ENCODE data around the gene PRXL2A.
A peak's percentile ranks its signal among the peaks of the same experiment; 100 is the strongest.
"Not testable (repeated sequence)": the region's sequence is repeated elsewhere in the genome, so short reads cannot be mapped to it uniquely, and the experiment has no call there.

The PRXL2A gene

DNA sequence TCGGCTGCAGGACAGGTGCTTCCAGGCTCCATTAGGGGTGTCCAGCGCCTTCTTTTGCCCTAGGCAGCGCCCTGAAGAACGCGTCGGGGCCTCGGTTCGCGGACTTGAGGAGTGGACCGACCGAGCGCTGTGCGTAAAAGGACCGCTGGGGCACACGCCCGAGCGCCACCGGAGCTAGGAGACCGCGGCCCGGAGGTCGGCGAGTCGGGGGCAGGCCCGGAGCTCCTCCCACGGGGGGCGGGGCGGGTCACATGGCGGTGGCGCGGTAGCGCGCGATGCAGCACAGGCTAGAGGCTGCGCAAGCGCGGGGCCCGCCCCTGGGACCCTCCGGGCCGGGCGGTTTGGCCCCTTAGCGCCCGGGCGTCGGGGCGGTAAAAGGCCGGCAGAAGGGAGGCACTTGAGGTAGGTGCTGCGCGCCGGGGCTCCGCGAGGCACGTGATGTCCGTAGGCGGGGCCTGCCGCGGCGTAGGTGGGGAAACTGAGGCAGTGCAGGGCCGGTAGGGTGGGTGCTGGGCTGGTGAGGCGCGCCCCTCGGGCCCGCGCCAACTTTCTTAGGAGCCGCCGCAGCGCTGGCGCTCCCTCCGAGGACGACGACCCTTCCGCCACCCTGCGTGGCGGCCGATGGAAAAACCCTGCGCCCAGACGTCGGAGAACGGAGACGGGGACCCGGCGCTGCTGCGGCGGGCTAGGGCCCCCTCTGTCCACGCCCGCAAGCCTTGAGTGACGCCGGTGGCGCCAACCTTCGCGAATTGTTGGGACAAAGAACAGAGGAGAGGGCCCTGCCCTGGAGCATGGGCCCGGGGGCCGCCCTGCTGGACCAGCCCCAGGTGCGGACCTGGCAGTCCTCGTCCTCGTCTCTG lies at the start of gene PRXL2A:
Gene PRXL2A, plus strand, starts transcription at position 310 of the 860 bp plus-strand sequence. CDS start 11,917 bp downstream, outside the sequence.
- peak; percentile 61 for FAIRE-seq
- peak; percentile 89 for DNase-seq (ENCODE audit: extremely low spot score, insufficient read length, low read depth)

DNA sequence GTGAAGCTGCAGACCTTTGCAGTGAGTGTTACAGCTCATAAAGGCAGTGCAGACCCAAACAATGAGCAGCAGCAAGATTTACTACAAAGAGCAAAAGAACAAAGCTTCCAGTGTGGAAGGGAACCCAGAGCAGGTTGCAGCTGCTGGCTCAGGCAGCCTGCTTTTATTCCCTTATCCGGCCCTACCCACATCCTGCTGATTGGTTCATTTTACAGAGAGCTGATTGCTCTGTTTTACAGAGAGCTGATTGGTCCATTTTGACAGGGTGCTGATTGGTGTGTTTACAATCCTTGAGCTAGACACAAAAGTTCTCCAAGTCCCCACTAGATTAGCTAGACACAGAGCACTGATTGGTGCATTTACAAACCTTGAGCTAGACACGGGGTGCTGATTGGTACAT lies 49.4 kb upstream of the PRXL2A start:
- not testable (repeated sequence) for FAIRE-seq; DNase-seq (ENCODE audit: extremely low spot score, insufficient read length, low read depth)

DNA sequence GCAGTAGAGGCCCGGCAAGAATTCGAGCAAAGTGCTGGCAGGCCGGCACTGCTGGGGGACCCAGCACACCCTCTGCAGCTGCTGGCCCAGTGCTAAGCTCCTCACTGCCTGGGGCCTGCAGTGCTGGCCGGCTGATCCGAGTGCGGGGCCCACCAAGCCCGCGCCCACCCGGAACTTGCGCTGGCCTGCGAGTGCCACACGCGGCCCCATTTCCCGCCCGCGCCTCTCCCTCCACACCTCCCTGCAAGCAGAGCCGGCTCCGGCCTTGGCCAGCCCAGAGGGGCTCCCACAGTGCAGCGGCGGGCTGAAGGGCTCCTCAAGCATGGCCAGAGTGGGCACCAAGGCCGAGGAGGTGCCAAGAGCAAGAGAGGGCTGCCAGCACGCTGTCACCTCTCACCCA lies 48.7 kb upstream of the PRXL2A start:
- DNase-seq (ENCODE audit: extremely low spot score, insufficient read length, low read depth) (no peak), FAIRE-seq (no peak)

DNA sequence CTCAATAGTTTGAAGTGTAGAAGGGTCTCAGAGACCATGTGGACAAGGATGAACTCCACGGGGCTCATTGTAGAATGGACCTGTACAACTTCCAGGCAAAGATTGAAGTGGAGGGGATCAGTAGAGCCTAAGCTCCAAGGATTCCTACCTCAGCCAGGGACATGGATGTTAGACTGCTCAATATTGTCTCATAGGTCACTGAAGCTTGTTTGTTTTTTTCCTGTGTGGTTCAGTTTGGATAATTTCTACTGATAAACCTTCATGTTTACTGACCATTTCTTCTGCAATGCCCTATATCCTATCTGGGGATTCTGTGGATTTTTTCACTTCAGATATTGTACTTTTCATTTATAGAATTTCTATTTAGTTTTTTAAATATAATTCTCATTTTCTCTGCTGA lies 42.8 kb upstream of the PRXL2A start:
- FAIRE-seq: no peak
- DNase-seq (ENCODE audit: extremely low spot score, insufficient read length, low read depth): no peak

DNA sequence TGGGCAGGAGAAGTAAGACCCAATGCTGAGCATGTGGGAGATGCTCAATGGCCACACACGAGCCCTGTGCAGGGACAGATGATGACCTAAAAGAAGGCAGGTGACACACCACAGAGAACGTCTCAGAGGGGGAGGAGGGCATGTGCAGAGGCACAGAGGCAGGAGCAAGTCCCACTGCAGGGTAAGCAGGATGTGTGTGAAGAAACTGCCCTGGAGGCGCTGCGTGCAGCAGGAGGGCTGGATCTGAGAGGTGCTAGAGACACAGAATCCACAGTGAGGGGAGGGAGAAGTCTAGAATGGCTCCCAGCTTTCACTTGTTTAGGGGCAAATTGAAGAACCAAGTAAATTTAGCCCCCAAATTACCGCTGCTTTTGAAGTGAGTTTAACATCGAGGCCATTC lies 36.9 kb upstream of the PRXL2A start:
- no peak for FAIRE-seq
- no peak for DNase-seq (ENCODE audit: extremely low spot score, insufficient read length, low read depth)

DNA sequence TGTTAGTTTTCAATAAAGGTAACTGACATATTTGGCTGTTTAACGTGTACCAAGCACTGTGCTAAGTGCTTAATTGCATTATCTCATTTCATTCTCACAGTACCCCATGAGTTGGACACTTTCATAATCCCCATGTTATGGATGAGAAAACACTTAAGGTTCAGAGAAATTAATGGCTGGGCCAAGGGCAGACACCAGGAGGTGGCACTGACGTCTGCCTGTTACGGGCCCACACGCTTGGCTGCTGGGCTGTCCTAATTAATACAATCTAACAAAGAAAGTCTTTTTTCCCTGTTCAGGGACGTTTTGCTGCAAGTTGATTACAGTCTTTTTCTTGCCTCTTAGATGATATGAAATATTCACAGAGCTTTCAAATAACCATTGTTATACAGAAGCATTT lies 35.7 kb upstream of the PRXL2A start:
- FAIRE-seq (no peak), DNase-seq (ENCODE audit: extremely low spot score, insufficient read length, low read depth) (no peak)

GRCh38 chr10:80373502-80373901 lies 34.8 kb upstream of the PRXL2A start:
- no peak for FAIRE-seq
- no peak for DNase-seq (ENCODE audit: extremely low spot score, insufficient read length, low read depth)

DNA sequence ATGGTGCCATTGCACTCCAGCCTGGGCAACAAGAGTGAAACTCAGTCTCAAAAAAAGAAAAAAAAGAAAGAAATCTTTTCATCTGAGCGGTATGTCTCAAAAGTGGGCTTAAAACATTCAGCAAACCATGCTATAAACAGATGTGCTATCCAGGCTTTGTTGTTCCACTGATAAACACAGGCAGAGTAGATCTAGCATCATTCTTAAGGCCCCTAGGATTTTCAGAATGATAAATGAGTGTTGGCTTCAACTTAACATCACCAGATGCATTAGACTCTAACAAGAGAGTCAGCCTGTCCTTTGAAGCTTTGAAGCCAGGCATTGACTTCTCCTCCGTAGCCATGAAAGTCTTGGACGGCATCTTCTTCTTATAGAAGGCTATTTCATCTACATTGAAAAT lies 28.6 kb upstream of the PRXL2A start:
- FAIRE-seq: no peak

DNA sequence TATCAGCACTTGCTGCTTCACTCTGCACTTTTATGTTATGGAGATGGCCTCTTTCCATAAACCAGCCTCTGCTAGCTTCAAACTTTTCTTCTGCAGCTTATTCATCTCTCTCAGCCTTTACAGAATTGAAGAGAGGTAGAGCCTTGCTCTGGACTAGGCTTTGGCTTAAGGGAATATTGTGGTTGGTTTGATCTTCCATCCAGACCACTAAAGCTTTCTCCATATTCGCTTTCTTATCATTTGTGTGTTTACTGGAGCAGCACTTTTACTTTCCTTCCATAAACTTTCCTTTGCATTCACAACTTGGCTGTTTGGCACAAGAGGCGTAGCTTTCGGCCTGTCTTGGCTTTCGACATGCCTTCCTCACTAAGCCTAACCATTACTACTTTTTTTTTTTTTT lies 28.2 kb upstream of the PRXL2A start:
- FAIRE-seq (no peak), DNase-seq (ENCODE audit: extremely low spot score, insufficient read length, low read depth) (no peak)

More for the DNA sequence above, 28.6 kb upstream of the PRXL2A start:
- no peak for DNase-seq (ENCODE audit: extremely low spot score, insufficient read length, low read depth)

DNA sequence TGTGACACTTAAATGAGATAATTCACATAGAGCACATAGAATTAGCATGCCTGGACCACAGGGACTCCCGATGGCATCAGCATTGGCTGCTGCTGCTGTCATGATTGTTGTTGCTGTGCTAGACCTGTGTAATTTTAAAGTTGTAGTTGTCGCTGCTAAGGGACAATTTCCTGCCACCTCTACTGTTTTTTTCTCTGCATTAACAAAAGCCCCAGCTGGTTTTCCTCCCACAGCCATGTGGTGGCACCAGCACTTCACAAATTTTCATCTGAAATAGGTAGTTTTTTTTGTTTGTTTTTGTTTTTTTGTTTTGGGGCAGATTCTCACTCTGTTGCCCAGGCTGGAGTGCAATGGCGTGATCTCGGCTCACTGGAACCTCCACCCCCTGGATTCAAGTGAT lies 25.4 kb upstream of the PRXL2A start:
- FAIRE-seq (peak; percentile 73), DNase-seq (ENCODE audit: extremely low spot score, insufficient read length, low read depth) (peak; percentile 37)

DNA sequence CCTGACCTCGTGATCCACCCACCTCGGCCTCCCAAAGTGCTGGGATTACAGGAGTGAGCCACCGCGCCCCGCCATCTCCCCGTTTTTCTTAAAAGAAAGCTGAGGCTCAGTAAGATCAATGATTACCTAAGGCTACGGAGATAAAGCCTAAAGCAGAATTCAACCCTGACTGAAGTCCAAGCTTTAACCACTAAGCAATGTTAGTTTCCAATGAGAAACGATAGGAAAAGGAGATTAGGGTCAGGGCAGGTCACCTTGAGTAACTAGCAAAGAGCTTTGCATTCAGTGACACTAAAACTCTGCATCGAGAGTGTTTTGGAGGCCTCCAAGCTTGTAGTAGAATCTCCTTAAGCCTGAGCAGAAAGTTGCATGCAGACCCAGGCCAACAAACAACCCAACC lies 17.6 kb upstream of the PRXL2A start:
- DNase-seq (ENCODE audit: extremely low spot score, insufficient read length, low read depth) (no peak), FAIRE-seq (no peak)

DNA sequence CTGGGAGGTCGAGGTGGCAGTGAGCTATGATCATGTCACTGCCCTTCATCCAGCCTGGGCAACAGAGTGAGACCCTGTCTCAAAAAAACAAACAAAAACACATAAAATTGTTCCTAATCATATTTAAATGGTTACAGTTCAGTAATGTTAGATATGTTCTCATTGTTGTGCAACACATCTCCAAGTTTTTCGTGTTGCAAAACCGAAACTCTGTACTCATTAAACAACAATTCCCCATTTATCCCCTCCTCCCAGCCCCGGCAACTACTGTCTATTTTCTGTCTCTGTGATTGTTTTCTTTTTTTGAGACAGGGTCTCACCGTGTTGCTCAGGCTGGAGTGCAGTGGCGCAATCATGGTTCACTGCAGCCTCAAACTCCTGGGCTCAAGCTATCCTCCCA lies 16.1 kb upstream of the PRXL2A start:
- no peak for DNase-seq (ENCODE audit: extremely low spot score, insufficient read length, low read depth)
- FAIRE-seq: no peak

DNA sequence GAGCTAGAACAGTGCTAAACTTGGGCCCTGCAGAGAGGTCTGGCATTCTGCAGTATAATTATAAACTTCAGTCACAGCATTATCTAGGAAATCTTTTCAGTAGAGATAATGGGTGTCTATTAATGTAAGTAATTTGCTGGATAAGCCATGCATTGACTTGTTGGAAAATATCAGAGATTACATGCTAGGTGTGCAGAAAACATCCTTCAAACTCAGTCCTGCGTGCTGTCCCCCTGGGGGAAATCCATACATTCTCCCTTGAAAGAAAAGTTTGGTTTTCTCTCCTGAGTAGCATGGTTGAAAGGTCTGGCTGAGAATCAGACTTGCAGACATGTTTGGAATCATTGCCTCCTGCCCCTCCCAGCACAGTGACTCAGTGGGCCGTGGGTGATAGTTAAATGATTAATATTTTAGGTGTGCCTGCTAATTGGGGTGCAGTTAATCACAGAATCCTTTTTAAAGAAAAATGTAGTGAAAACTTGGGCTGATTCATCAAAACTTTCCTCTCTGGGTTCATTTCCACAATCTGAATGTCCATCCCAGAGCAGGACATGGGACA lies 13.9 kb upstream of the PRXL2A start:
- no peak for DNase-seq (ENCODE audit: extremely low spot score, insufficient read length, low read depth)
- no peak for FAIRE-seq

- no peak for FAIRE-seq
Measured at GRCh38 chr10:80397014-80397413, 11.3 kb upstream of the PRXL2A start.

DNA sequence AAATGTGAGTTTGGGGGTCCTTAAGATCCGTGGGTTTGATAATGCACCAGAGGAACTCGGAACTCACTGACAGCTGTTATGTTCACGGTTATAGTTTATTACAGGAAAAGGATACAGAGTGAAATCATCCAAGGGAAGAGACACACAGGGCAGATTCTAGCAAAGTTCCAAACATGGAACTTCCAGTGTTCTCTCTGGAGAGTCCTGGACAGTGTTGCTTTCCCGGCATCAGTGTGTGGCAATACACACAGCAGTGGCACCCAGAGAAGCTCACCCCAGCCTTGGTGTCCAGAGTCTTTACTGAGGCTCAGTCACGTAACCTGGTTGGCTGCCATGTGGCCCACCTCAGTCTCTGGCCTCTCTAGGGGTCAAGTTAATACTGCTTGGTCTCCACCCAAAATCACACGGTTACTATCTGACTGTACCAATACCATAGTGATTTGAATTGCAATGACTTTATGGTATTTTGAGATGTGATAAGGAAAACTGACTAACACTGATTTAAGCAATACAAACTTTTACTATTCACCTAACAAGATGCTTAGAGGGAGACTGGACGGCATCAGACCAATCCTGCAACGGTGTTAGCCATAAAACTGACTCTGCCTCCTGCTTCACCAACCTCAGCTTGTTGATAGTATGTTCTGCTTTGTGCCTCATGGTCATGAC lies 8.1 kb upstream of the PRXL2A start:
- no peak for FAIRE-seq
- DNase-seq (ENCODE audit: extremely low spot score, insufficient read length, low read depth): no peak

More at GRCh38 chr10:80397014-80397413, 11.3 kb upstream of the PRXL2A start:
- DNase-seq (ENCODE audit: extremely low spot score, insufficient read length, low read depth): no peak

DNA sequence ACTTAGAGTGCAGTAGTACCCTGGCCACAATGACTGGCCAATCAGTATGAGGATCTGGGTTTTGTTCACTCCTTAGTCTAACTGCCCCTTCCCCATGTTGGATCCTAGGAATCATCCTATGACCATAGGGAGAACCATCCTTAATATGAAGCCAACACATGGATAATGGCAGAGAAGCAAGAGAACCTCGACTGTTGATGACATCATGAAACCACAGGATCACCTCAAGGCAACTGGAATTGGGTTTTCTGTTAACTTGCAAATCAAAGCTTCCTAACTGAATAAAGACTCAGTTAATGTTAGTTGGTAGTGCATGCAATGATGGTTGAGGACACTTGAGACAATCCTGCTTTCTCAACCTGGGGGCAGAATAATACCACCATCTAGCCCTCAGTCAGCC lies 3.3 kb upstream of the PRXL2A start:
- no peak for FAIRE-seq

GRCh38 chr10:80405626-80406025 lies 2.7 kb upstream of the PRXL2A start:
- no peak for DNase-seq (ENCODE audit: extremely low spot score, insufficient read length, low read depth)
- no peak for FAIRE-seq

More for the DNA sequence above, 3.3 kb upstream of the PRXL2A start:
- no peak for DNase-seq (ENCODE audit: extremely low spot score, insufficient read length, low read depth)

GRCh38 chr10:80406204-80406603 lies 2.1 kb upstream of the PRXL2A start:
- no peak for FAIRE-seq
- DNase-seq (ENCODE audit: extremely low spot score, insufficient read length, low read depth): no peak

DNA sequence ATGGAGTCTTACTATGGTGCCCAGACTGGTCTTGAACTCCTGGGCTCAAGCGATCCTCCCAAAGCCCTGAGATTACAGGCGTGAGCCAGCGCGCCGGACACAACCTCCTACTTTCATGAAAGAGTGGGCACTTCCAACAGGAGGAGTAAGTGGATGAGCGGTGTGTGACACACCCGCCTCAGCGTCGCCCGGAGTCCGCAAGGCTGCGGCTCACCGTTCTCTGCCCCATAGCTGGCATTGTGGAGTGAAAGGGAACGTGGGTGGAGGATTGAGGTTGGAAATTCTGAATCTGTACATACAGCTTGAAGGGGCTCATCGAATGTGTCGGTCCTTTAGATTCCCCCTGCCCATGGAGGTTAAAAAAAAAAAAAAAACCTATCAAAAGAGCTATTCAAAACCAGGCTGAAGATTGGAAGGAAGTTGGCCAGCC lies 524 bp upstream of the PRXL2A start:
- DNase-seq (ENCODE audit: extremely low spot score, insufficient read length, low read depth) (no peak), FAIRE-seq (no peak)

DNA sequence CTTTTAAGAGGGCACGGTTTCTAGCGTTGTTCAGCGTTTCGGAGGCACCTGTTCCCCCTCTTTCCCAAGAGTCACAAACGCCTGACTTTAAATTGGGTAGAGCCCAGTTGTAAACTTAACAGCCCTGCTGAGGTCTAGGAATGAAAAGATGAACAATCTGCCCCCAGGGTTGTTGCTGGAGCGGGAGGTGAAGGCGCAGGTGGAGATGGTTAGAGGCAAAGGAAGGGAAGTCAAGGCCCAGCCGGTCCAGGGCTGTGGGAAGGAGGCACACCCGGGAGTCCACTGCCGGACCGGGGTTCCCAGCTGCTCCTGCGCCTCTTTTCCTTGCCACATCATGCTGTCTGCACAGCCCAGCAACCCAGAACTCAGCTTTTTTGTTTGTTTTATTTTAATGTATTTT lies 770 bp downstream of the PRXL2A start:
- FAIRE-seq (no peak), DNase-seq (ENCODE audit: extremely low spot score, insufficient read length, low read depth) (no peak)

DNA sequence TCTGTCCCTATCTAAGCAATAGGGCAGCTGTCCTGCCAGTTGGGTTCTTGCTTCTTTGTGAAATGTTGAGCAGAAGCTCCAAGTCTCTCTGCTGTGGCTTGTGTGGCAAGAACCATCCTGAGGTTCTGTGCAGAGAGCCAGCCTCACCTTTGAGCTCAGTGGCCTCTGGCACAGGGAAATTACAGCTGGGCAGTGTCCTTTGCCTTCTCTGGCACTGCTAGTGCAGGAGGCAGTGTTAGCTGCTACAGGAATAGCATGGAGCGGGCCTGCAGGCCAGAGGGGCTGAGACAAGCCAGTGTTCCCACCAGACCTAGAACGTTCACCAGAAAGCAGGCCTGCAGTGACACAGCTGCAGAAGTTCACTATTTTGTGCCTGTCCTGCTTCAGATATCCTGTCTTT lies 1.8 kb downstream of the PRXL2A start:
- DNase-seq (ENCODE audit: extremely low spot score, insufficient read length, low read depth): no peak
- FAIRE-seq: no peak
